Esophagus squamous epithelium (tissue), 4 donors: Measurements from ENCODE around the gene PPM1F.

Experiments
- POLR2A ChIP-seq, 4 donors: fragments of 450-650 bp; IDR thresholded peaks; one replicate each; pipeline ENCODE4 v1.6.1; 2017; ENCODE audit warnings: antibody characterized with exemption in 4 of 4, mild to moderate bottlenecking in 4 of 4, moderate library complexity in 3 of 4
- TF ChIP-seq, protein P1 (sequence below), 6 experiments: fragments of 450-650 bp in 4 of 6; fragments of 200-600 bp in 2 of 6; sonication (generic) in 2 of 6; IDR thresholded peaks; one replicate each; pipeline ENCODE4 v1.5.1; 2016 to 2019; ENCODE audit warnings: antibody characterized with exemption in 6 of 6, mild to moderate bottlenecking in 4 of 6, moderate library complexity in 4 of 6

DNA sequence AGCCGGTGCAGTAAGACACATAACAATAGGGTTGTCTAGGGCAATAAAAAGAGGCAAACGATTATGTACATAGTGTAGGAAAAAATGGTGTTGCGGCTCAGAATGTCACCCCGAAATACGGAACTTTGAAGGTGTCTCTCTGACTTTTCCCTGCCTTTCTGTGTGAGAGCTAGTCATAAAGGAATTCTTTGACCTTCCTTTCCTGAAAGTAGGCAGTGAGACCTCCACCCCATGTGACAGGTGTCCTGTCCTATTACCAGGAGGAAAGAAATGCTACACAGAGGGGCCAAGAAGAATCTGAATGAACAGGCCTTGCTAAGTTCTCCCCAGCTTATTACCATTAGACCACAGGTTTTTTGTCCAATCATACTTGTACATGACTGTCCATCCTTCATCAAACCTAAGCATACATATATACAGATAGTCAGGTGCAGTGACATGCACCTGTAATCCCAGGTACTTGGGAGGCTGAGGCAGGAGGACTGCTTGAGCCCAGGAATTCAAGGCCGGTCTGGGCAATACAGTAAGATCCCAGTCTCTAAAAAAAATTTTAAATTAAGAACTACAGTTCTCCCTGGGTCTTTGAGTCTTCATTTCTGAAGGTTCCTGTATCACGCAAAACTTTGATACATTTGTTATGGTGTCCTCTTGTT lies 46.1 kb upstream of the PPM1F start:
- TF ChIP-seq, protein P1, sequence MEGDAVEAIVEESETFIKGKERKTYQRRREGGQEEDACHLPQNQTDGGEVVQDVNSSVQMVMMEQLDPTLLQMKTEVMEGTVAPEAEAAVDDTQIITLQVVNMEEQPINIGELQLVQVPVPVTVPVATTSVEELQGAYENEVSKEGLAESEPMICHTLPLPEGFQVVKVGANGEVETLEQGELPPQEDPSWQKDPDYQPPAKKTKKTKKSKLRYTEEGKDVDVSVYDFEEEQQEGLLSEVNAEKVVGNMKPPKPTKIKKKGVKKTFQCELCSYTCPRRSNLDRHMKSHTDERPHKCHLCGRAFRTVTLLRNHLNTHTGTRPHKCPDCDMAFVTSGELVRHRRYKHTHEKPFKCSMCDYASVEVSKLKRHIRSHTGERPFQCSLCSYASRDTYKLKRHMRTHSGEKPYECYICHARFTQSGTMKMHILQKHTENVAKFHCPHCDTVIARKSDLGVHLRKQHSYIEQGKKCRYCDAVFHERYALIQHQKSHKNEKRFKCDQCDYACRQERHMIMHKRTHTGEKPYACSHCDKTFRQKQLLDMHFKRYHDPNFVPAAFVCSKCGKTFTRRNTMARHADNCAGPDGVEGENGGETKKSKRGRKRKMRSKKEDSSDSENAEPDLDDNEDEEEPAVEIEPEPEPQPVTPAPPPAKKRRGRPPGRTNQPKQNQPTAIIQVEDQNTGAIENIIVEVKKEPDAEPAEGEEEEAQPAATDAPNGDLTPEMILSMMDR (IDR thresholded peaks at IDR 0.05): no peak
- no peak for TF ChIP-seq POLR2A (IDR thresholded peaks at IDR 0.05)
